Embryonic facial prominence (tissue), 1 donor: ENCODE data around the gene SLC34A1.
A peak's percentile ranks its signal among the peaks of the same experiment; 100 is the strongest.
"Not testable (repeated sequence)": the region's sequence is repeated elsewhere in the genome, so short reads cannot be mapped to it uniquely, and the experiment has no call there.

Experiments used
- DNase-seq: peaks from one replicate; pipeline ENCODE4 v3.0.0-alpha.2; 2016; ENCODE audit errors: extremely low spot score

Gene SLC34A1

DNA sequence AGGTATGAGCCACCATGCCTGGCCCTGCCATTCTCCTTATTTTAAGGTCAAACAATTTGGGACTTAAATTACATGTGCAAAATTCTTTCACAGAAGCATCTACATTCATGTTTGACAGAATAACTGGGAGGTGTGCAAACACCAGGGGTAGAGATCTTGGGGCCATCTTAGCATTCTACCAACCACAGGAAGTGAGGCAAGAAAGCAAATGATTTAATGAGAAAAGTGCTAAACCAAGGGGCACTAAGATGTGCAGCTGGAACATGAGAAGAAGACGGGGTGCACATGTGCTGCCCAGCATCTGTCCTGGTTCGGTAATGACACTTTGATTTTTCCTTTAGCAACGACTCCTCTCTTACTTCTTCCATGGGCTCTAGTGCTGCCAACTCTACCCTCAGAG lies 26.3 kb downstream of the SLC34A1 start:
- DNase-seq: no peak

DNA sequence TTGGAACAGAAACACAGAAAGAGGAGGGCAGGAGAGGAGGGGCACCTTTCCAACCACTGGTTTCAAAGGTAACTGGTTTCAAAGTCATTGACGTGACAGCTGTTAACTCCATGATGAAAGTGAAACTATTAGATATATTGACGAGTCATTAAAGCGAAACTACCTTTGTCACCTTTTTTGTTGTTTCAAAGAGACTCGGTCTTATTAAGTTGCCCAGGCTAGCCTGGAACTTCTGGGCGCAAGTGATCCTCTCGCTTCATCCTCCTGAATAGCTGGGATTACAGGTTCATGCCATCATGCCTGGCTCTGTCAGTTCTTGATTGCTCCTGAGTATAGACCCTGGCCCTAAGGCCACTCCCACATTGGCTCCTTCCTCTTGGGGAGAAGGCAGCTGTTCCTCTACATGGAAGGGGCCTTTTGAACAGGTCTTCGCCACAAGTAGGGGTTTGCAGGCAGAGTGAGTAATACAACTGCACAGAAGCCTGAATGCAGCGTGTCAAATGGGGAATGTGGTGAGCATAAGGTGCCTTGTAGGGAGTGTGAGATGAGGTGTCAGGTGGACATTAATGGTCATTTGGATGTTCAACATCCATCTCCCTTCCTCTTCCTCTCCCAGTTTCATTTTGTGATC lies 28.5 kb downstream of the SLC34A1 start:
- no peak for DNase-seq

- DNase-seq: no peak
These were observed 30.2 kb downstream of the SLC34A1 start for GRCh38 chr5:177414481-177414880.

DNA sequence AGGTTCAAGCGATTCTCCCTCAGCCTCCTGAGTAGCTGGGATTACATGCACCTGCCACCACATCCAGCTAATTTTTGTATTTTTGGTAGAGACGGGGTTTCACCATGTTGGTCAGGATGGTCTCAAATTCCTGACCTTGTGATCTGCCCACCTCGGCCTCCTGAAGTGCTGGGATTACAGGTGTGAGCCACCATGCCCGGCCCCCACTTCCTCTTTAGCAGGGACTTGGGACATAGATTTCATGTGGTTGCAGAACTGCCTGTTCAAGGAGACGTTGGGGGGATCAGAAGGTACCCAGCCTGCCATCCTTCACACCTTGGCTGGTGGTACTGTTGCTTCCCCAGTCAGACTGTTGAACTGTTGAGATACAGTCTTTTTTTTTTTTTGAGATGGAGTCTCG lies 32.8 kb downstream of the SLC34A1 start:
- not testable (repeated sequence) for DNase-seq

- no peak for DNase-seq
These were observed 34.8 kb downstream of the SLC34A1 start for GRCh38 chr5:177419046-177419445.

- not testable (repeated sequence) for DNase-seq
These were observed 36.2 kb downstream of the SLC34A1 start for GRCh38 chr5:177420472-177420871.

- no peak for DNase-seq
These were observed 37.0 kb downstream of the SLC34A1 start for GRCh38 chr5:177421062-177421798.

- DNase-seq: no peak
These were observed 39.4 kb downstream of the SLC34A1 start for GRCh38 chr5:177423671-177424070.

DNA sequence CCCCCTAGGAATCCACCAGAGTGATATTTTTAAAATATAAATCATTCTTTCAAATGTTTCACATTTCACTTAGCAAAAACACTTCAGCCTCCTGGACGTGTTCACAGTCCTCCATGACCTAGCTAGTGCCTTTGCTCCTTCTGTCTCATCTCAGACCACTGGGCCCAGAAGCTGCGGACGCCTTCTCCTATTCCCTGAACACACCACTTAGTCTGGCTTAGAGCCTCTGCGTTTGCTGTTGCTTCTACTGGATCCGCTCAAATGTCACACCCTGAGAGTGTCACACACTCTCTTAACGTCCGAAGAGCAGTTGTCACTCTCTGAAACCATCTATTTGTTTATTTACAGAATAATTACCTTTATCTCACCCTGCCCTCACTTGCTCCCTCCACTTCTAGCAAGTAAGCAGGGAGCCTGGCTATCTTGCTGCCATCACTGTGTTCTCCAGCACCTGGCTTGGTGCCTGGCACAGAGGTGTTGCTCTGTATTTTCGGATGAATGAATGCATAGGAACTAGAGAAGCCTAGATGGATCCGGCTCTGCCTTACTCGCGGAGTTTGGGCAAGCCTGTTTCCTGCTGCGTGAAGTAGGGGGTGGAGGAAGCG lies 41.1 kb downstream of the SLC34A1 start:
- DNase-seq: no peak

- peak; percentile 100 for DNase-seq
These were observed 41.7 kb downstream of the SLC34A1 start for GRCh38 chr5:177425801-177426565.

- DNase-seq: no peak
These were observed 42.5 kb downstream of the SLC34A1 start, which contains the start of gene GRK6 for GRCh38 chr5:177426566-177427210. GRK6 (plus strand) TSS chr5:177426676; CDS start chr5:177426846, 170 bp downstream.

DNA sequence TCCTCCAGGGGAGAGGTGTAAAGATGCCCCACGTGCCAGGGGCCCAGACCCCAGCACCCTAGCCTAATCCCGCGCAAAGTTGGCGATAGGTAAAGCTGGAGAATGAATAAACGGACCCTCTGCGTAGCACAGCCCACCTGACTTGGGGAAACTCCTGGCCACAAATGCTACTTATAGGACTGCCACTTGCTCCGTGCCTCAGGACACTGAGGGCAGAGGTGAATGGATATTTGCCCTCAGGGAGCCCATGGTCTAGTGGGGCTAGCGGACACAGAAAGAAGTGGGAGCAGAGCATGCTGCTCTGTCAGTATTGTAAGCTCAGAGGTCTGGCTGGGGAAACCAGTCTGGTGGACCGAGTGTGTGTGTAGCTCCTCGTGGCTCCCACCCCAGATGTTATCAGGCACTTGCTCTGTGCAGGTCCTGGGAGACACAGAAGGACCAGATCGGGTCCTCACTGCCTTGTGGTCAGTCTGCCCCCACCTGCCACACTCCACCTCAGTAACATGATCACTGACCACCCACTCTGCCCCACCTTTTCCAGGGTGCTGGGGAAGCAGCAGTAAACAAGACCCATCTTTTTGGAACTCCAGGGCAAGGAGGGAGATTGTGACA lies 43.1 kb downstream of the SLC34A1 start:
- no peak for DNase-seq

DNA sequence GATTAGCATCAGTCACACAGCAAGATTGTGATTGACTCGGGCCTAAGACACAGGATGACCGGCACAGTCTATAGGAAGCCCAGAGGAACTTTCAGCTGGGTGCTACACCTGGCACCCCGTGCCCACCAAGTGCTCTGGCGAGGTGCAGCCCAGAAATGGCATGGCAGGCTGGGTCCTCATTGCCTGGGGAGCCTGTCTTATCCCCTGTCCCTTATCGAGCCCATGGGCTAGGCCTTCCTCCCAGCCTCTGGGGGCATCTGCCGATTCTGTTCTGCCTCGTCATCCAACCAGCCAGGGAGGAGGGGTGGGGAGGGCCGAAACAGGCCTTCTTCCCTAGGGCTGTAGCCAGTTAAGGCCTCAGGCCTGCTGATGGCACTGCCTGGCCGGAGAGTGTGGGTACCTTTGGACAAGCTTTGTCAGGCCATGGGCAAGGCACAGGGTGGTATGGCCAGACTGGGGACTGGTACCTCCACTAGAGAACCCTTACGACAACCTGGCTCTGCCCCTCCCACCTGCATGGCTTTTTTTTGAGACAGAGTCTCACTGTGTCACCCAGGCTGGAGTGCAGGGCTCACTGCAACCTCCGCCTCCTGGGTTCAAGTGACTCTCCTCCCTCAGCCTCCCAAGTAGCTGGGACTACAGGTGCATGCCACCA lies 43.8 kb downstream of the SLC34A1 start:
- DNase-seq: no peak

DNA sequence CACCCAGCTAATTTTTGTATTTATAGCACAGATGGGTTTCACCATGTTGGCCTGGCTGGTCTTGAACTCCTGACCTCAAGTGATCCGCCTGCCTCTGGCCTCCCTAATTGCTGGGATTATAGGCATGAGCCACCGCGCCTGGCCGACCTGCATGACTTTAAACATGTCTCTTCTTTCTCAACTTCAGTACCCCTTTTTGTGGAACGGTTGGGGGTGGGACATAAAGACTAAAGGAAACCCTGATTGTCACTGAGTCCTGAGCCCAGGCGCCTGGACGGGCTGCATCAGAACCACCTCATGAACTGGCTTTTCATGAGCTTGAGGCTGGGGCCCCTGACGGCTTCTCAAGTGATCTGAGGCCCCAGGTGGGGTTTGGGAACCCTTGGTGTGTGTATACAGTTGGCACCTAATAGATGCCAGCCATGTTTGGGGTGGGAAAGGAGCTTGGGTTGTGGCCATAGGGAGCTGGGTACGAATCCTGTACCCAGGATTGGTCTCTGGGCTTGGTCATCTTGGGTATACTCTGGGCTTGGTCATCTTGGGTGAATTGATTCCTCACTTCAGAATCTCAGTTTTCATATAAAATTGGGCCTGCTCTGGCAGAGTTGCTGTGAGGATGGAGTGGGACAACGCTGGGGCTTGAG lies 44.5 kb downstream of the SLC34A1 start:
- no peak for DNase-seq

DNA sequence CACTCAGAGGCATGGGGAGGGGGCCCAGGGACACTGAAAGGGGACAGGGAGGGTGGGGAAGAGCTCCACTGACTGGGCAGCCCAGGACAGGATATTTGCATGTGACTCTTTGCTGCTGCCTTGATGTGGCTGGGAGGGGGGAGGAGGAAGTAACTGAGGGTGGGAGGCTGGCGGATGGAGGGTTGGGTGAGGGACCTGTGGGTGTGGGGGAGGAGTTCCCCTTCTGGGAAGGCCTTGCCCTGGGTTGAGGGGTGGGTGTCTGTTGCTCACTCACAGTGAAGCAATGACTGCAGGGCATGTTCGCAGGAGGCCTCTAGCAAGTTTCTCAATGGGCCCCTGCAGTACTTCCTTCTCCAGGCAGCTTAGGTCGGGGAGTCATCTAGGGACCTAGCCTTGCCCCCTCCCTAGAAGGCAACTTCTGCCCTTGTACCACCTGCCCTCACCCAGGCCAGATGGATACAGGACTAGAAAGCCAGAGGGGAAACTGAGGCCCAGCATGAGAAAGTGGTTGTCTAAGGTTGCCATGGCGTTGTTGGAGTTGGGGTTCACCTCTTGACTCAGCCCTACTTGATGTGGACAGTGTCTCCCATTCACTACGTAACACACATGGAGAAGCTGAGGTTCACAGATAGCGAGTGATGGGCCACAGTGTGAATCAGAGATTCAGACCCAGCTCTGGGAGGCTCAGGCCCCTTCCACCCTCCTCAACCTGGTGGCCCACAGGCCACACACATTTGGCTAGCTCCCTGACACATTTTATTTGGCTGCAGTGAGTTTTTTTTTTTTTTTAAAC lies 45.2 kb downstream of the SLC34A1 start:
- no peak for DNase-seq

- DNase-seq: no peak
These were observed 46.1 kb downstream of the SLC34A1 start for GRCh38 chr5:177430140-177430951.

DNA sequence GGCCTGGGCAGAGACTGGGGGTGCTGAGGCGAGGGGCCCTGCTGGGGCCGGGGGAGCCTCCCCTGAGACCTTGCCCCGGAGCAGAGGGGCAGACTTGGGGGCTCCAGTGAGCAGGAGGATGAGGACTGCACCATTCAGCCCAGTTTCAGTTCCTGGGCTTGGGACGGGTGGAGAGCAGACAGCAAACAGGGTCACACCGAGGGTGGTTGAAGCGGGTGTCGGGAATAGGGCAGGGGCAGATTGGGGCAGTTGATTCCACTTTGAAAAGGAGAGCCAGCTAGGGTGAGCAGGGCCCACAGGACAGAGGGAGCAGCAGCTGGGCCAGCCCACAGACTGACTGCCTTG lies 46.7 kb downstream of the SLC34A1 start:
- DNase-seq: no peak

DNA sequence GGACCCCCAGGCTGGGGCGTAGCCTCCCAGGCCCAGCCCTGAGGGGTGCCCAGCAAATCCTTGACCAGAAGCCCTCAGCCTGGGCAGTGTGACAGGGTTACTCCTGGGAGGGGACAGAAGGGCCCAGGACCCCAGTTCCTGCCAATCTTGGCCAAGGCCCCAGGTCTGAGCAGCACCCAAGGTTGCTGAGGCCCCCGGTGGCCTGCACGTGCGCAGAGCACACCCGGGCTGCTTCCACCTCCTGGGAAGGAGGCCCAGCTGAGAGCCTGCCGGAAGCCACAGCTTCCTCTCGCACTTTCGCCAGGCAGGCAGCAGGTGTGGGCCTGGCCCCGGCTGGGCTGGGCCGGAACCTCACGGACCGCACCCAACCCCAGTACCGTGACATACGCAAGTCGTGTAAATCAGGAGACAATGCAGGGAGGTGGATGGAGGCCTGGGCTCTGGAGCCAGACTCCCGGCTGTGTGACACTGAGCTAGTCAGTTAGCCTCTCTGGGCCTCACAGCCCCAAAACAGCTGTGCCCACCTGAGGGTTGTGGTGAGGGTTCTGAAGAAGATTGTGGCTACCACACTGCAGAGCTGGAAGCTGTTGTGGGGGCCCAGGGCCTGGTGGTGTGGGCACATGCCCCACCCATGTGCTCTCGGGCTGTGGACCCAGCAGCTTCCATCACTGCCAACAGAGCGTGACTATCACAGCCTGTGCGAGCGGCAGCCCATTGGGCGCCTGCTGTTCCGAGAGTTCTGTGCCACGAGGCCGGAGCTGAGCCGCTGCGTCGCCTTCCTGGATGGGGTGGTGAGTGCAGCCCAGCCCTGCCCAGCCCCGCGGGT lies 47.3 kb downstream of the SLC34A1 start:
- no peak for DNase-seq
